ENCODE data around the gene PUDP.

Gene PUDP

DNA sequence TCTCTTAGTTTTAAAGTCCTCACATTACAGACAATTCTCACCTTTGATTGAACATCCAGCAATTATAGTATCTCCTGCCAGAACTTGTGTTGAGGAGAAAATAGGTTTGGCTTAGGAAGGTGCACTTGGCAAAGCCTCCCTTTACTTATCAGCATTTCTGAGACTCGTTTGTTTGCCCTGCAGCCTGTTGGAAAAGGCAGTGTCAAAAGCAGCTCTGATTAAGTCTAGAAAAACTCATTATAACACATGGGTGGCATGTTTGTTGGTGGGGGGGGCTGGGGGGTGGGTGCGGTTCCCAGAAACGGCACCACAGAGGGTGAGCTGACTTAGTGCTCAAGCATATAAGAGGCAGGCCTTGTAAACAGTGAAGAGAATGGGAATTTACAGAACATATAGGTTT is 21.7 kb upstream of the PUDP start:
- H3K36me3 ChIP-seq (ENCODE audit: control insufficient read depth in 2 of 2, insufficient read depth in 2 of 2, low read length in 2 of 2), result no peaks in the 10 kb centered on the region
- H3K4me1 ChIP-seq (ENCODE audit: control insufficient read depth in 2 of 2, insufficient read depth in 2 of 2, low read length in 2 of 2), result no peaks in the 10 kb centered on the region
- no peak overlapping the region for H3K27ac ChIP-seq (ENCODE audit: low read depth in 2 of 2, low read length in 2 of 2)
- H3K9ac ChIP-seq (ENCODE audit: low read depth in 1 of 2, low read length in 2 of 2), result no peak overlapping the region
- H3K4me3 ChIP-seq (ENCODE audit: low read length in 2 of 2), result no peak overlapping the region
- H3K9me3 ChIP-seq (ENCODE audit: control insufficient read depth in 2 of 2, low read length in 2 of 2), result no peaks in the 10 kb centered on the region
- no peaks in the 10 kb centered on the region for H3K27me3 ChIP-seq (ENCODE audit: control insufficient read depth in 2 of 2, insufficient read depth in 2 of 2, low read length in 2 of 2)

DNA sequence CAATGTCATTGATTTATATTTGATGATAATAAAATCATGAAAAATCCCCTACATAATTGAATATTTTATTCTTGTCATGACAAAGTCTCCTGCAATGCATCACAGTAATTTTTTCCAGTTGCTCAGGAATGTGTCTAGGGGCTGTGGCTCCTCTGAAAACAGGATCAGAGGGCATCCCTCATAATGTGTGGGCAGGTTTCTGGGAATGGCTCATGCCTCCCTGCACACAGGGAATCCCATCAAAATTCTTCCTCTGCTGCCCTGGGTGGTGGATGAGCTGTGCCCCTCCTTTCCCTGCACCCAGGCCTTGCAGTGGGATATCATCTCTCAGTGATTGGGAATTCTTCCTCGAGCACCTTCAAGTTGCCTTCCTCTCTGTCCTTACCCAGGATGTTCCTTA is 20.4 kb upstream of the PUDP start:
- H3K27ac ChIP-seq (ENCODE audit: low read depth in 2 of 2, low read length in 2 of 2), result no peak overlapping the region
- no peak overlapping the region for H3K9ac ChIP-seq (ENCODE audit: low read depth in 1 of 2, low read length in 2 of 2)
- H3K4me1 ChIP-seq (ENCODE audit: control insufficient read depth in 2 of 2, insufficient read depth in 2 of 2, low read length in 2 of 2), result no peaks in the 10 kb centered on the region
- no peaks in the 10 kb centered on the region for H3K27me3 ChIP-seq (ENCODE audit: control insufficient read depth in 2 of 2, insufficient read depth in 2 of 2, low read length in 2 of 2)
- H3K9me3 ChIP-seq (ENCODE audit: control insufficient read depth in 2 of 2, low read length in 2 of 2), result no peaks in the 10 kb centered on the region
- H3K36me3 ChIP-seq (ENCODE audit: control insufficient read depth in 2 of 2, insufficient read depth in 2 of 2, low read length in 2 of 2), result no peaks in the 10 kb centered on the region
- no peak overlapping the region for H3K4me3 ChIP-seq (ENCODE audit: low read length in 2 of 2)

GRCh38 chrX:7164174-7164573 is 16.2 kb upstream of the PUDP start:
- Histone ChIP-seq H3K4me3 (ENCODE audit: low read length in 2 of 2) (no peak overlapping the region), H3K27ac (ENCODE audit: low read depth in 2 of 2, low read length in 2 of 2) (no peak overlapping the region), H3K9me3 (ENCODE audit: control insufficient read depth in 2 of 2, low read length in 2 of 2) (no peaks in the 10 kb centered on the region), H3K27me3 (ENCODE audit: control insufficient read depth in 2 of 2, insufficient read depth in 2 of 2, low read length in 2 of 2) (no peaks in the 10 kb centered on the region), H3K36me3 (ENCODE audit: control insufficient read depth in 2 of 2, insufficient read depth in 2 of 2, low read length in 2 of 2) (no peaks in the 10 kb centered on the region), H3K4me1 (ENCODE audit: control insufficient read depth in 2 of 2, insufficient read depth in 2 of 2, low read length in 2 of 2) (no peaks in the 10 kb centered on the region), H3K9ac (ENCODE audit: low read depth in 1 of 2, low read length in 2 of 2) (no peak overlapping the region)

DNA sequence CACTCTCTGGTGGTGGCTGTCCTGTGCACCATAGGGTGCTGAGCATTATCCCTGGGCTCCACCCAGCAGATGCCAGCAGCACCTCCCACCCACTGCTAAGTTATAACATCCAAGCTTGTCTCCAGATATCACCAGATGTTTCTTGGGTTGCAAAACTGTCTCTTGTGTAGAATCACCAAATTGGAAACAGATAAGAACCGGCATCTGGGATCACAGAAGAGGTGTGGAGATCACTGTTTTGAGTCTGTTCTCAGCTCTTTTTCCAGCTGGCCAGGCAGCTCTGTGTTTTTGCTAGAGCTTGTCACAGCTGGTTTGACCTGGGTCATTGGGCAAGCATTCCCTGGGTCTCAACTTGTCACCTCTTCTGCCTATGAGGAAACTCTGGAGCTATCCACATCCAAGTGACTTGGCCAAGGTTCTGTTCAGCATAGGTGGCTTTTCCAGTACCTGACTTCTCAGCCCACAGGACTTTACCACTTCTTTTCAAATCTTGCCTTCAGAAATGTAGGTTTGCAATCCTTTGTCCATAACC is 15.3 kb upstream of the PUDP start:
- Histone ChIP-seq H3K9ac (ENCODE audit: low read depth in 1 of 2, low read length in 2 of 2) (no peak overlapping the region), H3K4me3 (ENCODE audit: low read length in 2 of 2) (no peak overlapping the region), H3K27ac (ENCODE audit: low read depth in 2 of 2, low read length in 2 of 2) (no peak overlapping the region), H3K9me3 (ENCODE audit: control insufficient read depth in 2 of 2, low read length in 2 of 2) (no peaks in the 10 kb centered on the region), H3K36me3 (ENCODE audit: control insufficient read depth in 2 of 2, insufficient read depth in 2 of 2, low read length in 2 of 2) (no peaks in the 10 kb centered on the region), H3K4me1 (ENCODE audit: control insufficient read depth in 2 of 2, insufficient read depth in 2 of 2, low read length in 2 of 2) (no peaks in the 10 kb centered on the region), H3K27me3 (ENCODE audit: control insufficient read depth in 2 of 2, insufficient read depth in 2 of 2, low read length in 2 of 2) (no peaks in the 10 kb centered on the region)

- Histone ChIP-seq H3K4me3 (ENCODE audit: low read length in 2 of 2) (no peak overlapping the region), H3K9ac (ENCODE audit: low read depth in 1 of 2, low read length in 2 of 2) (no peak overlapping the region), H3K9me3 (ENCODE audit: control insufficient read depth in 2 of 2, low read length in 2 of 2) (no peaks in the 10 kb centered on the region), H3K36me3 (ENCODE audit: control insufficient read depth in 2 of 2, insufficient read depth in 2 of 2, low read length in 2 of 2) (no peaks in the 10 kb centered on the region), H3K27me3 (ENCODE audit: control insufficient read depth in 2 of 2, insufficient read depth in 2 of 2, low read length in 2 of 2) (no peaks in the 10 kb centered on the region), H3K27ac (ENCODE audit: low read depth in 2 of 2, low read length in 2 of 2) (no peak overlapping the region), H3K4me1 (ENCODE audit: control insufficient read depth in 2 of 2, insufficient read depth in 2 of 2, low read length in 2 of 2) (no peaks in the 10 kb centered on the region)
Observed at GRCh38 chrX:7159149-7159861, 11.4 kb upstream of the PUDP start.

GRCh38 chrX:7158468-7158990 is 10.6 kb upstream of the PUDP start:
- no peak overlapping the region for H3K4me3 ChIP-seq (ENCODE audit: low read length in 2 of 2)
- H3K36me3 ChIP-seq (ENCODE audit: control insufficient read depth in 2 of 2, insufficient read depth in 2 of 2, low read length in 2 of 2), result no peaks in the 10 kb centered on the region
- peaks cover 0 to 2% of the 10 kb centered on the region in 2 donors for H3K4me1 ChIP-seq (ENCODE audit: control insufficient read depth in 2 of 2, insufficient read depth in 2 of 2, low read length in 2 of 2)
- no peak overlapping the region for H3K9ac ChIP-seq (ENCODE audit: low read depth in 1 of 2, low read length in 2 of 2)
- no peaks in the 10 kb centered on the region for H3K27me3 ChIP-seq (ENCODE audit: control insufficient read depth in 2 of 2, insufficient read depth in 2 of 2, low read length in 2 of 2)
- no peak overlapping the region for H3K27ac ChIP-seq (ENCODE audit: low read depth in 2 of 2, low read length in 2 of 2)
- H3K9me3 ChIP-seq (ENCODE audit: control insufficient read depth in 2 of 2, low read length in 2 of 2), result no peaks in the 10 kb centered on the region

GRCh38 chrX:7156879-7157278 is 8.9 kb upstream of the PUDP start:
- Histone ChIP-seq H3K9me3 (ENCODE audit: control insufficient read depth in 2 of 2, low read length in 2 of 2) (no peaks in the 10 kb centered on the region), H3K36me3 (ENCODE audit: control insufficient read depth in 2 of 2, insufficient read depth in 2 of 2, low read length in 2 of 2) (no peaks in the 10 kb centered on the region), H3K4me1 (ENCODE audit: control insufficient read depth in 2 of 2, insufficient read depth in 2 of 2, low read length in 2 of 2) (peaks cover 0 to 2% of the 10 kb centered on the region in 2 donors), H3K27ac (ENCODE audit: low read depth in 2 of 2, low read length in 2 of 2) (no peak overlapping the region), H3K27me3 (ENCODE audit: control insufficient read depth in 2 of 2, insufficient read depth in 2 of 2, low read length in 2 of 2) (no peaks in the 10 kb centered on the region), H3K4me3 (ENCODE audit: low read length in 2 of 2) (no peak overlapping the region), H3K9ac (ENCODE audit: low read depth in 1 of 2, low read length in 2 of 2) (no peak overlapping the region)

DNA sequence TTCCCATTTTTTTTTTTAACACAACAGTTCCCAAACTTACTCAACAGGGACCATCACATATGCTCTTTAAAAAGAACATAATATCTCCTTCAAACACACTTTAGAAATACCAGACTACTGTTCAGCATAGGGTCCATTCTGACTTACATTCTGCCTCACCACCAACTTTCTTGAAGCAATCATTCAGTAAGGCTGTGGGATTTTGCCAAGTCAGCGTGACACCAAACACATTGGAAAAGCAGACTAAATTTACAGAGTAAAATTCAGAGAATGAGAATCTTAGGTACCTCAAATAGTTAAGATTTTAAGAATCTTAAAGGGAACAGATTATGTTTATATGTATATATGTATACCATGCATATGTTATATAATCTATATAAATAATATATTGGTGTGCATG is 7.2 kb upstream of the PUDP start:
- no peaks in the 10 kb centered on the region for H3K27me3 ChIP-seq (ENCODE audit: control insufficient read depth in 2 of 2, insufficient read depth in 2 of 2, low read length in 2 of 2)
- H3K36me3 ChIP-seq (ENCODE audit: control insufficient read depth in 2 of 2, insufficient read depth in 2 of 2, low read length in 2 of 2), result no peaks in the 10 kb centered on the region
- H3K4me3 ChIP-seq (ENCODE audit: low read length in 2 of 2), result no peak overlapping the region
- no peak overlapping the region for H3K27ac ChIP-seq (ENCODE audit: low read depth in 2 of 2, low read length in 2 of 2)
- peaks cover 0 to 2% of the 10 kb centered on the region in 2 donors for H3K4me1 ChIP-seq (ENCODE audit: control insufficient read depth in 2 of 2, insufficient read depth in 2 of 2, low read length in 2 of 2)
- no peaks in the 10 kb centered on the region for H3K9me3 ChIP-seq (ENCODE audit: control insufficient read depth in 2 of 2, low read length in 2 of 2)
- H3K9ac ChIP-seq (ENCODE audit: low read depth in 1 of 2, low read length in 2 of 2), result no peak overlapping the region

- Histone ChIP-seq H3K36me3 (ENCODE audit: control insufficient read depth in 2 of 2, insufficient read depth in 2 of 2, low read length in 2 of 2) (no peaks in the 10 kb centered on the region), H3K27ac (ENCODE audit: low read depth in 2 of 2, low read length in 2 of 2) (no peak overlapping the region), H3K4me3 (ENCODE audit: low read length in 2 of 2) (no peak overlapping the region), H3K9me3 (ENCODE audit: control insufficient read depth in 2 of 2, low read length in 2 of 2) (no peaks in the 10 kb centered on the region), H3K27me3 (ENCODE audit: control insufficient read depth in 2 of 2, insufficient read depth in 2 of 2, low read length in 2 of 2) (no peaks in the 10 kb centered on the region), H3K4me1 (ENCODE audit: control insufficient read depth in 2 of 2, insufficient read depth in 2 of 2, low read length in 2 of 2) (peaks cover 0 to 2% of the 10 kb centered on the region in 2 donors), H3K9ac (ENCODE audit: low read depth in 1 of 2, low read length in 2 of 2) (no peak overlapping the region)
Observed at GRCh38 chrX:7154041-7154597, 6.2 kb upstream of the PUDP start.

DNA sequence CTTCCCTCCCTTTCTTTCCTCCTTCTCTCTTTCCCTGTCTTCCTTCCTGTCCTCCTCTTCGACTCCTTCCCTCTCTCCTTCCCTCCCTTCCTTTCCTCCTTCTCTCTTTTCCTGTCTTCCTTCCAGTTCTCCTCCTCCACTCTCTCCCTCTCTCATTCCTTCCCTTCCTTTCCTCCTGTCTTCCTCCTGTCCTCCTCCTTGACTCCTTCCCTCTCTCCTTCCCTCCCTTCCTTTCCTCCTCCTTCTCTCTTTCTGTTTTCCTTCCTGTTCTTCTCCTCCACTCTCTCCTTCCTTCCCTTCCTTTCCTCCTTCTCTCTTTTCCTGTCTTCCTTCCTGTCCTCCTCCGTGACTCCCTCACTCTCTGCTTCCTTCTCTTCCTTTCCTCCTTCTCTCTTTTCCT is 5.3 kb upstream of the PUDP start:
- H3K27ac ChIP-seq (ENCODE audit: low read depth in 2 of 2, low read length in 2 of 2), result no peak overlapping the region
- H3K4me1 ChIP-seq (ENCODE audit: control insufficient read depth in 2 of 2, insufficient read depth in 2 of 2, low read length in 2 of 2), result peaks cover 2 to 4% of the 10 kb centered on the region in 2 donors
- H3K27me3 ChIP-seq (ENCODE audit: control insufficient read depth in 2 of 2, insufficient read depth in 2 of 2, low read length in 2 of 2), result no peaks in the 10 kb centered on the region
- H3K9me3 ChIP-seq (ENCODE audit: control insufficient read depth in 2 of 2, low read length in 2 of 2), result no peaks in the 10 kb centered on the region
- H3K36me3 ChIP-seq (ENCODE audit: control insufficient read depth in 2 of 2, insufficient read depth in 2 of 2, low read length in 2 of 2), result no peaks in the 10 kb centered on the region
- H3K4me3 ChIP-seq (ENCODE audit: low read length in 2 of 2), result no peak overlapping the region
- H3K9ac ChIP-seq (ENCODE audit: low read depth in 1 of 2, low read length in 2 of 2), result no peak overlapping the region
